Prostate gland (tissue), 2 donors: ENCODE data around the gene ELMOD1. TPM values are rescaled to one million over a fixed set of nuclear protein-coding genes. Genes with fewer than 3 reads are reported as not detected.

Experiments
- DNase-seq: peaks from one replicate; pipeline ENCODE4 v3.0.0-alpha.2; 2019; ENCODE audit warnings: low spot score
- H3K27ac ChIP-seq, 2 donors: fragments of 200-600 bp; sonication (generic); 2 replicates each; pipeline ENCODE4 v1.5.1; 2017 to 2019
- H3K27me3 ChIP-seq: fragments of 200-600 bp; sonication (generic); replicated peaks from 2 replicates; pipeline ENCODE4 v1.5.1; 2019; ENCODE audit not compliant: insufficient read depth
- H3K36me3 ChIP-seq, 2 donors: fragments of 200-600 bp; sonication (generic); 1 replicate in 1 of 2; 2 replicates in 1 of 2; pipeline versions ENCODE4 v1.5.1 to v1.8.1; 2017 to 2019
- H3K4me1 ChIP-seq: fragments of 200-600 bp; sonication (generic); replicated peaks from 2 replicates; pipeline ENCODE4 v1.5.1; 2019
- H3K4me3 ChIP-seq, 2 donors: fragments of 200-600 bp; sonication (generic); 2 replicates each; pipeline ENCODE4 v1.5.1; 2017 to 2019
- H3K9me3 ChIP-seq: fragments of 200-600 bp; sonication (generic); 2 replicates; pipeline ENCODE4 v1.5.1; 2017
- POLR2A ChIP-seq: fragments of 450-650 bp; IDR thresholded peaks from one replicate; pipeline ENCODE4 v1.6.1; 2016; ENCODE audit warnings: antibody characterized with exemption, mild to moderate bottlenecking
- POLR2AphosphoS5 ChIP-seq: sonication (generic); formaldehyde crosslinking; IDR thresholded peaks from one replicate; pipeline ENCODE4 v1.6.1; 2017; ENCODE audit warnings: antibody characterized with exemption
- WGBS: methylation state at CpG from one replicate; pipeline ENCODE4 v1.1.5; 2018; 5-methylcytosine and 5-hydroxymethylcytosine counted together
- intact Hi-C: fragments of 100-400 bp; cut with DNase I; formaldehyde crosslinking; loops from one replicate; pipeline ENCODE4 v1.14.2; 2022
- total RNA-seq, 2 donors: library from RNA; depleted of rRNA; stranded (reverse); fragments of >200 nt; gene quantifications; one replicate each; pipeline ENCODE4 v1.1.0, GENCODE V29; 2016
- TF ChIP-seq, protein P1 (sequence below), 4 experiments: fragments of 200-600 bp in 2 of 4; fragments of 450-650 bp in 2 of 4; sonication (generic) in 2 of 4; IDR thresholded peaks; 1 replicate in 3 of 4; 2 replicates in 1 of 4; pipeline ENCODE4 v1.5.1; 2016 to 2019; ENCODE audit warnings: antibody characterized with exemption in 4 of 4, mild to moderate bottlenecking in 2 of 4, moderate library complexity in 2 of 4

ELMOD1 gene
- total RNA-seq, 2 donors from 2014 or later = 0.36 to 4.0 TPM

DNA sequence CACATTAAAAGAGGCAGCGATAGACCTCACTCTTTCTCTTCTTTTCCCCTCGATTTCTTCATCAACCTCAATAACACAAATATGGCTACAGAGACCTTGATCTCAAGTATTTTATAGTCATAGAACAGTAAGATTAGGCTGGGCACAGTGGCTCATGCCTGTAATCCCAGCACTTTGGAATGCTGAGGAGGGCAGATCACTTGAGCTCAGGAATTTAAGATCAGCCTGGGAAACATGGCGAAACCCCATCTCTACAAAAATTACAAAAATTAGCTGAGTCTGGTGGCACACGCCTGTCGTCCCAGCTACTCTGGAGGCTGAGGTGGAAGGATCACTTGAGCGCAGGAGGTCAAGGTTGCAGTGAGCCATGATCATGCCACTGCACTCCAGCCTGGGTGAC lies 106.3 kb downstream of the ELMOD1 start:
- H3K36me3 ChIP-seq = no peaks in the 10 kb centered on the region
- WGBS = 88% methylated on average over 6 of the region's 6 CpGs
- no peak for DNase-seq
- H3K9me3 ChIP-seq = no peaks in the 10 kb centered on the region
- intact Hi-C loops = no loop called here
- no peaks in the 10 kb centered on the region for H3K4me1 ChIP-seq
- H3K27ac ChIP-seq = no peak overlapping the region
- TF ChIP-seq POLR2AphosphoS5 = no peak
- TF ChIP-seq POLR2A = no peak
- TF ChIP-seq, protein P1, sequence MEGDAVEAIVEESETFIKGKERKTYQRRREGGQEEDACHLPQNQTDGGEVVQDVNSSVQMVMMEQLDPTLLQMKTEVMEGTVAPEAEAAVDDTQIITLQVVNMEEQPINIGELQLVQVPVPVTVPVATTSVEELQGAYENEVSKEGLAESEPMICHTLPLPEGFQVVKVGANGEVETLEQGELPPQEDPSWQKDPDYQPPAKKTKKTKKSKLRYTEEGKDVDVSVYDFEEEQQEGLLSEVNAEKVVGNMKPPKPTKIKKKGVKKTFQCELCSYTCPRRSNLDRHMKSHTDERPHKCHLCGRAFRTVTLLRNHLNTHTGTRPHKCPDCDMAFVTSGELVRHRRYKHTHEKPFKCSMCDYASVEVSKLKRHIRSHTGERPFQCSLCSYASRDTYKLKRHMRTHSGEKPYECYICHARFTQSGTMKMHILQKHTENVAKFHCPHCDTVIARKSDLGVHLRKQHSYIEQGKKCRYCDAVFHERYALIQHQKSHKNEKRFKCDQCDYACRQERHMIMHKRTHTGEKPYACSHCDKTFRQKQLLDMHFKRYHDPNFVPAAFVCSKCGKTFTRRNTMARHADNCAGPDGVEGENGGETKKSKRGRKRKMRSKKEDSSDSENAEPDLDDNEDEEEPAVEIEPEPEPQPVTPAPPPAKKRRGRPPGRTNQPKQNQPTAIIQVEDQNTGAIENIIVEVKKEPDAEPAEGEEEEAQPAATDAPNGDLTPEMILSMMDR (IDR thresholded peaks at IDR 0.05) = no peak
- no peaks in the 10 kb centered on the region for H3K27me3 ChIP-seq
- H3K4me3 ChIP-seq = no peak overlapping the region

DNA sequence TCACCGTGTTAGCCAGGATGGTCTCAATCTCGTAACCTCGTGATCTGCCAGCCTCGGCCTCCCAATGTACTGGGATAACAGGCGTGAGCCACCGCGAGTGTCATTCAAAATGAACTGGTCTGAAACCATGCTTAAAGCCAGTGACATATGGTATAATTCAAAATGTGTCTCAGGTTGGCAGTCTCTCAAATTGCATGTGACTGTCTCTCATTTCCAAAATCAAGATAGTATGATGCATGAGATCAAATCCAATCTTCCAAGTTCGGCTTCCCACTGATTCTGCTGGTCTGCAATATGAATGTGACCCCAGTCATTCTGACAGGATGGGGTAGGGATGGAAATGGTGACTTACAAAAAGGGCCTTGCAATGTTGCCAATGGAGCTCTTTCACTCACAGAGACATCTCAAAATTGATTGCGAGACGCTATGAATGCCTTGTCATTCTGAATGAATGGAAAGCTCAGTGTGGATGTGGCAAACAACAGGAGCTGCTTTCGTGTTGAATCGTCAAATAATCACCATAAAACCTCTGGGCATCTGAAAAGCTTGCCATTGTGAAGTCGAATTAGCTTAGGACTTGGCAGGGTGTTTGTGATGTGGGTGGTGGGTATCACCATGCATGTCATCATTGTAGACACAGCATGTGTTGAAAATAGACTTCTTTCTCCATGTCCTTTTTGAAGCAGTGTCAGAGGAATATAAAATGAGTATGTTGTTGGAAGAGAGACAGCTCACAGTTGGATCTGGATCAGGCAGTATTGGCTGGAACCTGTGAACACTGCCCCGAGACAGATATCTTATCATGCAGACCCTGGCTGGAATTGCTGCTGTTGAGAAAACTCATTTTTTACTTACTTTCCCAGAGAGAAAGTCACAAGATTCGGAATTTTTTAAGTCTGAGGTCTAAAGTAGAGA lies 108.7 kb downstream of the ELMOD1 start:
- intact Hi-C loops = no loop called here
- DNase-seq = no peak
- 84% methylated on average over 15 of the region's 15 CpGs for WGBS

DNA sequence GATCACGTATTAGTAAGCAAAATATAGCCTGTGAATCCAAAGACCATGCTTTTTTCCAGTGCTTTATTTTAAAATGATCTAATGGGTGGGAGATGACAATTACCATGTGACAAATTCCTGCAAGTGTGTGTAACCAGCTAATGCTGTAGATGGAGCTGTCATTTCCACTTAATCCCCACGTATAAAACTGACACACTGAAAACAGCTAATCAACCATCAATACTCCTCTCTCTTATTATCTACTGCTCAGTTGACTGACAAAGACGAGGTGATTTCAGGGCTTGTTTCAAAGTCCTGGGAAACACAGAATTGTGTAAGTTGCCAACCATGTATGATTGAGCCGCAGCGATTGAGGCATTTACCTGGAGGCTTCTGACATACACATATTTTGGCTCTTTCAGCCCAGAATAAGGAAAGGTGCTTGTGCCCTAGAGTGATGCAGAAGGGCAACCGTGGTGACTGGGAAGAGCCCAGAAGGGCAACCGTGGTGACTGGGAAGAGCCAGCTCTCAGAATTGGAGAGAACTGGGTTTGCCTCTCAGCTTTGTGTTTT lies 111.2 kb downstream of the ELMOD1 start:
- Histone ChIP-seq H3K27ac (no peak overlapping the region), H3K9me3 (no peaks in the 10 kb centered on the region), H3K36me3 (no peaks in the 10 kb centered on the region), H3K4me3 (no peak overlapping the region), H3K4me1 (no peaks in the 10 kb centered on the region), H3K27me3 (no peaks in the 10 kb centered on the region)
- TF ChIP-seq POLR2A (no peak), POLR2AphosphoS5 (no peak)
- TF ChIP-seq, protein P1 (IDR thresholded peaks at IDR 0.05) = no peak
- intact Hi-C loops = no loop called here
- whole genome bisulfite sequencing = 68% methylated on average over 7 of the region's 7 CpGs
- DNase-seq = no peak

More for the DNA sequence above, 108.7 kb downstream of the ELMOD1 start:
- H3K27me3 ChIP-seq = no peaks in the 10 kb centered on the region
- no peak overlapping the region for H3K27ac ChIP-seq
- no peaks in the 10 kb centered on the region for H3K36me3 ChIP-seq
- H3K9me3 ChIP-seq = no peaks in the 10 kb centered on the region
- H3K4me3 ChIP-seq = no peak overlapping the region
- TF ChIP-seq, protein P1 (IDR thresholded peaks at IDR 0.05) = no peak
- TF ChIP-seq POLR2A = no peak
- TF ChIP-seq POLR2AphosphoS5 = no peak
- no peaks in the 10 kb centered on the region for H3K4me1 ChIP-seq

DNA sequence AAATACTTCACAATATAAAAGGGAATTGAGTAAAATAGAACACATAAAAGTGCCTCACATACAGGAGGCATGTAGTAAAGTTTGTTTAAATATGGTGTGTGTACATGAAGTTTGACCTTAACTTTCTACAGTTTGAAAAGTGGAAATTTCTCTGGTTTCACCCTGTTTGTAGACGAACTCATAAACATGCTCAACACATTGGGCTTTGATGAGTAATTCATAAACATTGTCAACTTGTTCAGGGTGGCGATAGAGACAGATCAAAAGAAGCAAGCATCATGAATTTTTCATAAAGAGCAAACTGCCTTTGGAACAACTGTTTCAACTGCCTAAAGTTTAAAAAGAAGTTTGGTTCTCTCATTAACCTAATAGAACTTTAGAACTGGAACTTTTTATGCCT lies 111.8 kb downstream of the ELMOD1 start:
- WGBS = 21% methylated on average over 2 of the region's 2 CpGs
- intact Hi-C loops = no loop called here
- DNase-seq = no peak
- no peak overlapping the region for H3K4me3 ChIP-seq
- no peak overlapping the region for H3K27ac ChIP-seq
- no peaks in the 10 kb centered on the region for H3K9me3 ChIP-seq
- H3K27me3 ChIP-seq = no peaks in the 10 kb centered on the region
- TF ChIP-seq POLR2A (no peak), POLR2AphosphoS5 (no peak)
- TF ChIP-seq, protein P1 (IDR thresholded peaks at IDR 0.05) = no peak
- H3K4me1 ChIP-seq = no peaks in the 10 kb centered on the region
- no peaks in the 10 kb centered on the region for H3K36me3 ChIP-seq
